GF-D8 (cell line): ENCODE results near the gene REG3G.
"Not testable (repeated sequence)": the region's sequence is repeated elsewhere in the genome, so short reads cannot be mapped to it uniquely, and the experiment has no call there.

Experiments used
- DNase-seq: peaks from one replicate; lab custom pipeline; 2025; lab: John Stamatoyannopoulos, UW

Gene REG3G

GRCh38 chr2:79026061-79026460, 559 bp downstream of the REG3G start:
- DNase-seq: no peak

DNA sequence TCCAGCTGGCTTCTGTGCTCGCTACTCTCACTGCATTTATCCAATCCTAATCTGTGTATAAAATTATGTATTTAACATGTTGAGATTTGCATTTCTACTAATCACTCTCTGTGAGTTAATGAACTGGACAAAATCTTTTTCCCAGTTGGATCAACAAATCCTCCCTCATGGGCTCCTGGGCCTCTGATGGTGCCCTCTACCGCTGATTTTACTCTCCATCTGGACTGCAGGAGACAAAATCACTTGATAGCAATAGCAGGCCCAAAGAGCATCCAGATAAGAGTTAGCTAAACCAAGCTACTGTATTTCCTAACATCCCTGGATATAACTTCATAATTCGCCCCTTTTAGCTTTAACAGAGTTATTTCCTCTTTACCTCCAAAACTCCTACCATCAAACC, 14.4 kb downstream of the REG3G start:
- DNase-seq: no peak

- no peak for DNase-seq
Observed at GRCh38 chr2:79041032-79041448, 15.5 kb downstream of the REG3G start.

GRCh38 chr2:79053486-79053885, 28.0 kb downstream of the REG3G start:
- not testable (repeated sequence) for DNase-seq

GRCh38 chr2:79054769-79055168, 29.3 kb downstream of the REG3G start:
- not testable (repeated sequence) for DNase-seq

GRCh38 chr2:79065201-79065600, 39.7 kb downstream of the REG3G start:
- no peak for DNase-seq

DNA sequence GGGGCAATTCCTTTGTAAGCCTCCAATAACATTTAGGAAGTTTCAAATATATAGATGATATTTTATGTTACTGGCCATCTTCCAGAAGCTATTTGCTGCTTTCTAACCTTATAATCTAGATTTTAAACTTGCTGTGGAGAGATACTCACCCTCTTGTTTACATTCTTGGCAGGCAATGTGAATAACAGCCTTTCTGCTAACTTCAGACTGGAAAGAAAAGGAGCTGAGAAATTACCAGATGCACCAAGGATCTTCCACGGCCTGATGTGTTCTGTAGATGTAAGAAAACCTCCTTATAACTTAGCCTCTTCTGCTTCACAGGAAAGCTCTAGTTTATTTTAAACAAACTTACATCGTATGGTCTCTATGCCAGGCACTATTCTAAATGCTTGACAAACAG, 45.6 kb downstream of the REG3G start:
- no peak for DNase-seq
